IPS-18a (cell line): ENCODE measurements around the gene SAP25.
"Not testable (repeated sequence)": the region's sequence is repeated elsewhere in the genome, so short reads cannot be mapped to it uniquely, and the experiment has no call there.

Experiments used
- H3K27ac ChIP-seq: one replicate; pipeline ENCODE4 v1.5.1; 2013; ENCODE audit warnings: low read length
- H3K27me3 ChIP-seq: one replicate; pipeline ENCODE4 v1.6.1; 2013; ENCODE audit warnings: mild to moderate bottlenecking, low read length; ENCODE audit not compliant: control insufficient read depth, insufficient read depth
- H3K36me3 ChIP-seq: one replicate; pipeline ENCODE4 v1.6.1; 2013; ENCODE audit warnings: low read depth, low read length; ENCODE audit not compliant: control insufficient read depth
- H3K4me1 ChIP-seq: one replicate; pipeline ENCODE4 v1.6.1; 2013; ENCODE audit warnings: low read depth, low read length; ENCODE audit not compliant: control insufficient read depth
- H3K4me3 ChIP-seq: one replicate; pipeline ENCODE4 v1.5.1; 2013; ENCODE audit warnings: low read length
- H3K9ac ChIP-seq: one replicate; pipeline ENCODE4 v1.6.1; 2013; ENCODE audit warnings: mild to moderate bottlenecking, low read length, moderate library complexity
- H3K9me3 ChIP-seq: one replicate; pipeline ENCODE4 v1.6.1; 2013; ENCODE audit warnings: low read depth, low read length; ENCODE audit not compliant: control insufficient read depth

SAP25 gene

DNA sequence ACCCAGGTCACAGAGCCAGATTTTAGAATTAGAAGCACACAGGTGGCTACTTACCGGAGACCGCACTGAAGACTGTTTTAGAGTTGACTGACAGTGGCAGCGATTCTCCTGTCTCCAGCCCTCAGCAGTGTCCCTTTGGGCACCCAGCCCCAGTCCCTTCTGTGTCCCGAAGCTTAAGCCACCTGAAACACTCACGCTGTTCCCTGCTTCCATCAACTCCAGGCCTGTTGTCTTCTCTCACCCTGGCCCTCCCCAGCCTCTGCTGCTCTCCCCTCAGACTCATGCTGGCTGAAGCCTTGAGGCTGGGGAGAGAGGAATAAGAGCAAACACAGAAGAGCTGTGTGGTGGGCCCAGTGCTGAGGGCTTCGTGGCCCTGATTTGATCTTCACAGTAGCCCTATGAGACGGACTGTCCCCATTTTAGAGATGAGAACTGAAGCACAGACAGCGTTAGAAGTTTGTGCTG is 10.6 kb downstream of the SAP25 start:
- no peaks in the 10 kb centered on the region for H3K4me1 ChIP-seq
- H3K27me3 ChIP-seq, result no peaks in the 10 kb centered on the region
- H3K36me3 ChIP-seq, result peaks cover 2% of the 10 kb centered on the region
- H3K27ac ChIP-seq, result no peak overlapping the region
- H3K9ac ChIP-seq, result no peak overlapping the region
- H3K9me3 ChIP-seq, result no peaks in the 10 kb centered on the region
- no peak overlapping the region for H3K4me3 ChIP-seq

DNA sequence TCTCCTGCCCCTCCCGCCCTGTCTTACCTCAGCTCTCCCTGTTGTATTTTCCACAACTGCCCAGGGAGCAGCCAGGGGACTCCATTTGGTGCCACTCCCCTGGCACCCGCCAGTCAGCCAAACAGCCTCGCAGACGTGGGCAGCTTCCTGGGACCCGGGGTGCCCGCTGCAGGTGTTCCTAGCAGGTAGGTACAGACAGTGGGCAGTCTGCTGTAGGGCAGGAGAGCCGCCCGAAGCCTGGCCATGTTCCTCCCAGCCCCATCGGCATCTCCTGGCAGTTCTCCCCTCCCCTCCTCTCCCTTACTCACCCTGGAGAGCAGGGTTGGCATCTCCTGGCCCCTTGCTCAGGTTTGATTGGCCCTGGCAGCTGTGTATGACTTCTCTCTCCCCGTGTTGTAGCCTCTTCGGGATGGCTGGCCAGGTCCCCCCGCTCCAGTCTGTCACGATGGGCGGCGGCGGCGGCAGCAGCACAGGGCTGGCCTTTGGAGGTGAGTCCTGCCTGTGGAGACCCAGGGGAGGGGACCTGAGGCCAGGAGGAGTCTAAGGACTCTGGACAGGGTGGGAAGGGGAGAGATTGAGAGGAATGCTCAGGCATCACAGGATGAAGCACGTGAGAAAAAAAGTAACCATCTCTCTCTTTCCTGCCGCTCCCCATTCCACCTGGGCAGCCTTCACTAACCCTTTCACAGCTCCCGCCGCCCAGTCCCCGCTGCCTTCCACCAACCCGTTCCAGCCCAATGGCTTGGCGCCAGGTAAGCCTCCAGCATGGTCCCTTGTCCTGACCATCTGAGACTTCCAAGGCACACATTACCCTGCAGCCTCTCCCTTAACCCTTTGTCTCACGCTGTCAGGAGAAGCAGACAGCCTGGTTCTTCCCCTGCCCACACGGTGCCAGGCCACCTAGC is 11.3 kb downstream of the SAP25 start:
- H3K27ac ChIP-seq, result no peak overlapping the region
- H3K9me3 ChIP-seq, result no peaks in the 10 kb centered on the region
- H3K36me3 ChIP-seq, result peaks cover 2% of the 10 kb centered on the region
- H3K4me1 ChIP-seq, result no peaks in the 10 kb centered on the region
- no peak overlapping the region for H3K9ac ChIP-seq
- H3K4me3 ChIP-seq, result no peak overlapping the region
- H3K27me3 ChIP-seq, result no peaks in the 10 kb centered on the region

DNA sequence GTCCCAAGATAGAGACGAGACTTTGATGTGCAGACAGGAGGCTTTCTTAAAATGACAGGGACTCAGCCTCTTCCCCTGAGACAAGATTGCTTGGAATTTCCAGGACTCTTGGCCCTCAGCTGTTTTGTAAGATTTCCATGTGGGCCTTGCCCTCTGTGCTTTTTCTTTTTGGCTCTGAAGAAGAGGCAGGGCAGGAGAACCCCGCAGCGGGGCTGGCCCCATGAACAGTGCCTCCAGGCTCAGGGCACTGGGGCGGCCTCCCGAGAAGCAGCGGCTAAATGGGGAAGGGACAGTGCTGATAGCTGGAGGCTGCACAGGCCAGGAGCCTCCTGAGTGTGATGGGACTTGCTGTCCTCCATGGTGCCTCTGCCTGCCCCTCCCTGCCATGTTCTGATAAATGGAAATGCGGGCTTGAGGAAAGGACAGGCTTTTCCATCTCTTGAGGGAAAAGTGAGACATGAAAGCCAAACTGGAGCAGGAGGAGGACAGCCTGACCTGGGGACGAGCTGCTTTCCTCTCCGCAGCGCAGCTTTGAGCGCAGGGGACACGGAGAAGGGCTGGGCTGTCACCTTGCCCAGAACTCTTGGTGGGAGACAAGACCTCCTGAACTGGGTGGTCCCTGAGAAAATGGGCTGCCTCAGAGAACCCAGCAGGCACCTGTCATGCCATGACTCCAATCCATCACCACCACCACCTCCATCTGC is 12.1 kb downstream of the SAP25 start:
- Histone ChIP-seq H3K27me3 (no peaks in the 10 kb centered on the region), H3K4me1 (no peaks in the 10 kb centered on the region), H3K4me3 (no peak overlapping the region), H3K9me3 (no peaks in the 10 kb centered on the region), H3K27ac (no peak overlapping the region), H3K36me3 (peaks cover 7% of the 10 kb centered on the region), H3K9ac (no peak overlapping the region)

DNA sequence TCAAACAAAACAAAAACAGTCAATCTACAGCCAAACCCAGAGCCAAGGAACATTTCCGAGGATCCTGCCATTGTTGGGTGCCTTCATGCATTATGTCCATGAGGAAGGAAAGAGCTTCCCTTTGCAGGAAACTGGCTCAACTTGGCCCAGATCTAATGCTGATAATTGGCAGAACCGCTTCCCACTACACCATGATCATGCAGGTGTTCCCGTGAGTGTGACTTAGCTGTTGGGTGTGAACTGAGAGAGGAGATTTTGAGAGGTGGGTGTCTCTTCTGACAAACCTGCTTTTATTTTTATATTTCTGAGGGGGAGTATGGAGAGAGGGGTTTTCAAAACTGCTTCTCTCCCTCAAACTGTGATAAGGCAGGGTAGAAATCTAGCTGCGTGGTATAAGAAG is 14.6 kb downstream of the SAP25 start:
- no peaks in the 10 kb centered on the region for H3K27me3 ChIP-seq
- H3K36me3 ChIP-seq, result peaks cover 22% of the 10 kb centered on the region
- H3K9me3 ChIP-seq, result no peaks in the 10 kb centered on the region
- no peak overlapping the region for H3K9ac ChIP-seq
- no peak overlapping the region for H3K4me3 ChIP-seq
- no peak overlapping the region for H3K27ac ChIP-seq
- H3K4me1 ChIP-seq, result no peaks in the 10 kb centered on the region

DNA sequence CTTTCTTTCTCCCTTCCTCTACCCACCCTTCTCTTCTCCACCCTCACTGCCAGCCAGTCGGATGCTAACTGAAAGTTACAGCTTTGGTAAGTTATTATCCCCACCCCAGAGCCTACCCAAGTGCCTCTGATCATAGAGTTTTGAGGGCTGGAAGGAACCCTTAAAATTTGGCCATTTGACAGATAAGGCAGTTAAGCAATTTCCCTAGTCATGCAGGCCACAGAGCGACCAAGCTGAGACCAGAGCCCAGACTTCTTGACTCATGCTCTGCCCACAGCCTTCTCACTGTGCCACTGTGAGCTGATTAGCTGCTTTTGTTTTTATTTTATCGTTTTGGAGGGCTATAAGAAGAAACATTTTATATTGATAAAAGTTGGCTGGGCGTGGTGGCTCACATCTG is 17.2 kb downstream of the SAP25 start:
- H3K9ac ChIP-seq, result no peak overlapping the region
- no peaks in the 10 kb centered on the region for H3K4me1 ChIP-seq
- H3K27me3 ChIP-seq, result no peaks in the 10 kb centered on the region
- H3K27ac ChIP-seq, result no peak overlapping the region
- H3K4me3 ChIP-seq, result no peak overlapping the region
- H3K36me3 ChIP-seq, result peaks cover 26% of the 10 kb centered on the region
- no peaks in the 10 kb centered on the region for H3K9me3 ChIP-seq

DNA sequence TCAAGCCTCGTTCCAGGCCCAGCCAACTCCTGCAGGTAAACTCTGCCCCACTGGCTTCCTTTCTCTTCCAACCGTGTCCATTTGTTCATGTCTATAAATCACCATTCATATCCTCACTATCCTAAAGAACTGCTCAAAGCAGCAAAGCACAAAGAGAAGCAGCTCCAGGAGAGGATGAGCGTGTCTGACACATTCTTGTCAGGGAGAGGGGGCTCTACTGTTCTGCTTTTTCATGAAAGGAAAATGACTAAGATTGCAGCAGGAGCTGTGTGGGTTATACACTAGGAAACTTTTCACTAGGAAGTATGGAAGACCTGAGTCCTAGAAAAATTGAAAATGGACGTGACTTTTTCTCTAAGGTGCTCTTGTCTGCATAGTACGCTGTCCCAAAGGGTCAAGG is 18.0 kb downstream of the SAP25 start:
- peaks cover 26% of the 10 kb centered on the region for H3K36me3 ChIP-seq
- no peak overlapping the region for H3K4me3 ChIP-seq
- H3K9ac ChIP-seq, result no peak overlapping the region
- no peaks in the 10 kb centered on the region for H3K27me3 ChIP-seq
- H3K9me3 ChIP-seq, result no peaks in the 10 kb centered on the region
- H3K27ac ChIP-seq, result no peak overlapping the region
- H3K4me1 ChIP-seq, result no peaks in the 10 kb centered on the region

DNA sequence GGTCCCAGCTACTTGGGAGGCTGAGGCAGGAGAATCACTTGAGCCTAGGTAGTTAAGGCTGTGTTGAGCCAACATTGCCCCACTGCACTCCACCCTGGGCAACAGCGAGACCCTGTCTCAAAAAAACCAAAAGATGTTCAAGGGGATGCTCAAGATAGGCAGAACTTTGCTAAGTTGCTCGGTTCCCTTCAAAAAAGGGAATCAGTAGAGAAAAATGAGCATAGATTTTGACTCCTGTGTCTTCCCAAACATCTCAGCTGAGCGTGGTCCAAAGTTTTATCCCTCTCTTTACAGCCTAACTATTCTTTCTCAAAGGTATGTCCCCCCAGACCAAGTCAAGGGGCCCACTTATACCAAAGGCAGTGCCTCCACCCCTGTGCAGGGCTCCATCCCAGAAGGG is 20.7 kb downstream of the SAP25 start:
- Histone ChIP-seq H3K36me3 (peaks cover 31% of the 10 kb centered on the region), H3K27me3 (no peaks in the 10 kb centered on the region), H3K27ac (no peak overlapping the region), H3K4me1 (no peaks in the 10 kb centered on the region), H3K9me3 (no peaks in the 10 kb centered on the region), H3K4me3 (no peak overlapping the region), H3K9ac (no peak overlapping the region)

DNA sequence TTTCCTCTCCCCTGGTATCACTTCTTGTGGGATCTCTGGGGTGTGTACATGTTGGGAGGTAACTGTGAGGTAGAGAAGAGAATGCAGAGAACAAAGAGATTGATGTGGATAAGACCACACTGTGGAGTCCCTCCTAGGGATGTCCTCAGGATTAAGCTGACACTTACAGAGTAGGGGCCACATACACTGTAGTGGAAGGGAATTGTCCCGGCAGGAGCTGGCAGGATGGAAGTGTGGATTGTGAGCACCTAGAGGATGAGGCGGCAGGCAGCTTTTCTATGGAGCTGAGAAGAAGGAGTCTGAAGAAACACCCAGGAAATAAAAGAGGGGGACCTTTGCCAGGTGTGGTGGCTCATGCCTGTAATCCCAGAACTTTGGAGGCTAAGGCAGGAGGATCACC is 21.2 kb downstream of the SAP25 start:
- no peak overlapping the region for H3K4me3 ChIP-seq
- peaks cover 31% of the 10 kb centered on the region for H3K36me3 ChIP-seq
- H3K9me3 ChIP-seq, result no peaks in the 10 kb centered on the region
- H3K4me1 ChIP-seq, result no peaks in the 10 kb centered on the region
- no peaks in the 10 kb centered on the region for H3K27me3 ChIP-seq
- no peak overlapping the region for H3K27ac ChIP-seq
- H3K9ac ChIP-seq, result no peak overlapping the region

DNA sequence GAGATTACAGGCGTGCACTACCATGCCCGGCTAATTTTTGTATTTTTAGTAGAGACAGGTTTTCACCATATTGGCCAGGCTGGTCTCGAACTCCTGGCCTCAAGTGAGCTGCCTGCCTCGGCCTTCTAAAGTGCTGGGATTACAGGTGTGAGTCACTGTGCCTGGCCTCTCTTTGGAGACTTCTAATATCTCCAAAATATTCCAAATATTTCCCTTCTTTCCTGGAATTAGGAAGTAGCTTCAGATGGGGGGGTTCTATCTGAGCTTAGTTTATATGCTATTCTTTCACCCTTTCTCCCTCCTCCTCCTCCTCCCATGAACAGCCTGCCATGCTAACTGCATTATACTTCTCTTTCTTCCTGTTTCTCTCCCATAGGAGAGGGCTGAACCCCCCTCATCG is 25.3 kb downstream of the SAP25 start:
- not testable (repeated sequence) for H3K36me3 ChIP-seq, H3K9ac ChIP-seq, H3K4me3 ChIP-seq, H3K27me3 ChIP-seq, H3K9me3 ChIP-seq, H3K27ac ChIP-seq
- H3K4me1 ChIP-seq, result peaks cover 29% of the 10 kb centered on the region

DNA sequence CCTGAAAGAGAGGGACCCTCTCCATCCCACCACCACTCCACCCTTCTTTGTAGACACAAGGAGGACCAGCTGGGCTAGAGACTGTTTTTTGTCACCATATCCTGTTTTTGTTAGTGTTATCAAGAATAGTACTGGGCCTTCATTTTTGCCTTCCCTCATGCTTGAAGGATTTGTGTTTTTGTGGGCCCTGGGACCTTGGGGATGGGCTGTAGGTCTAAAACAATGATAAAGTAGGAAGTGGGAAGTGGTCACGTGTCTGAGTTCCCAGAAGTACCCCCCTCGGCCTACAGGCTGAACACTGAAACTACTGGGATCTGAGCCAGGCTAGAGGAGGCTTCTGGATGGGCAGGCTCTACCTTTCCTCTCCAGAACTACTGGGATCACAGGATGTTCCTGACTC is 25.8 kb downstream of the SAP25 start:
- Histone ChIP-seq H3K27ac (no peak overlapping the region), H3K4me3 (no peak overlapping the region), H3K9me3 (no peaks in the 10 kb centered on the region), H3K36me3 (peaks cover 7% of the 10 kb centered on the region), H3K4me1 (peaks cover 32% of the 10 kb centered on the region), H3K27me3 (no peaks in the 10 kb centered on the region), H3K9ac (no peak overlapping the region)

DNA sequence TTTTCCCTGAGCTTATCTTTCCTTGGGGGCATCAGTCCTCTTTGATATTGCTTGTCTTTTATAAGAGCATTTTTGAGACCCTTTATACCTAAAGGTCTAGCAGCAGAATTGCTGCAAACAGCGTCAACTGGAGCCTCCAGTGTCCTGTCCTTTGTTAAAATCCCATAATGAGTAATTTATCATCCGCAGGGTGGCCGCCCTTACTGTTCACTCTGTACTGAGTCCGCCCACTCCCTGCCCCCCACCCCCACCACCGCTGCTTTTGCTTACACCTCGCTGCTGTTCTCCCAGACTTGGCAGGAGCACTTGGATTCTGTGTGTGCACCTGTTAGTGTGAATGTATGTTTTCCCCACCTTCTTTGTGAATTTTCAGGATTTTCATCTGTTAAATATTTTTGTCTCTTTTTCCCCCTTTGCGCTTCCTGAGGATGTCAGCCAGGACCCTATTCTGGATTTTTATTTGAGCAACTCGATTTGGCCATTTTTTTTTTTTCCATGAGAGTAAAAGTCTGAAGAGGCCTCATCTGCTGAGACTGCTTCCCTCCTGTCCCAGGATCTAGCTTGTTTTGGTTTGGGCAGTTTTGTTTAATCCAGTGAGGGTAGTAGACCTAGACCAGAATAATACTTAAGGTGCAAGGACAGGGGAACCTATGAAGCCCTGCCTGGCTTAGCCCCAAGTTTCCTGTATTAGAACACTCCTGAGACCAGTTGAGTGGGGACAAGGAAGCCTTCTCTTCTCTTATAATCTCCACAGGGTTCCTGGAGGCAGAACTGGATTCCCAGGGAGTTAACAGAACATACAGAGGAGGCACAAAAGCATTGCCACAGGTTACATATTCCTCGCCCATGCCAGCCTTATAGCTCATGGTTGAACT is 26.5 kb downstream of the SAP25 start:
- Histone ChIP-seq H3K36me3 (peaks cover 4% of the 10 kb centered on the region), H3K4me3 (no peak overlapping the region), H3K4me1 (peaks cover 32% of the 10 kb centered on the region), H3K27ac (no peak overlapping the region), H3K27me3 (no peaks in the 10 kb centered on the region), H3K9ac (no peak overlapping the region), H3K9me3 (no peaks in the 10 kb centered on the region)
